ENCODE data around the gene ZSCAN22.
"Not testable (repeated sequence)": the region's sequence is repeated elsewhere in the genome, so short reads cannot be mapped to it uniquely, and the experiment has no call there.

Gene ZSCAN22

GRCh38 chr19:58304748-58305064, 22.1 kb upstream of the ZSCAN22 start:
- H3K36me3 ChIP-seq (ENCODE audit: insufficient read depth, low read length): peaks cover 62% of the 10 kb centered on the region
- peak overlapping the region; percentile 85 for H3K4me3 ChIP-seq (ENCODE audit: low read length)
- no peak overlapping the region for H2AFZ ChIP-seq (ENCODE audit: low read depth, low read length)
- peaks cover 21% of the 10 kb centered on the region for H3K9me3 ChIP-seq (ENCODE audit: low read length)
- no peaks in the 10 kb centered on the region for H3K27me3 ChIP-seq (ENCODE audit: insufficient read depth, low read length)
- H3K4me1 ChIP-seq (ENCODE audit: insufficient read depth, low read length): peaks cover 10% of the 10 kb centered on the region

DNA sequence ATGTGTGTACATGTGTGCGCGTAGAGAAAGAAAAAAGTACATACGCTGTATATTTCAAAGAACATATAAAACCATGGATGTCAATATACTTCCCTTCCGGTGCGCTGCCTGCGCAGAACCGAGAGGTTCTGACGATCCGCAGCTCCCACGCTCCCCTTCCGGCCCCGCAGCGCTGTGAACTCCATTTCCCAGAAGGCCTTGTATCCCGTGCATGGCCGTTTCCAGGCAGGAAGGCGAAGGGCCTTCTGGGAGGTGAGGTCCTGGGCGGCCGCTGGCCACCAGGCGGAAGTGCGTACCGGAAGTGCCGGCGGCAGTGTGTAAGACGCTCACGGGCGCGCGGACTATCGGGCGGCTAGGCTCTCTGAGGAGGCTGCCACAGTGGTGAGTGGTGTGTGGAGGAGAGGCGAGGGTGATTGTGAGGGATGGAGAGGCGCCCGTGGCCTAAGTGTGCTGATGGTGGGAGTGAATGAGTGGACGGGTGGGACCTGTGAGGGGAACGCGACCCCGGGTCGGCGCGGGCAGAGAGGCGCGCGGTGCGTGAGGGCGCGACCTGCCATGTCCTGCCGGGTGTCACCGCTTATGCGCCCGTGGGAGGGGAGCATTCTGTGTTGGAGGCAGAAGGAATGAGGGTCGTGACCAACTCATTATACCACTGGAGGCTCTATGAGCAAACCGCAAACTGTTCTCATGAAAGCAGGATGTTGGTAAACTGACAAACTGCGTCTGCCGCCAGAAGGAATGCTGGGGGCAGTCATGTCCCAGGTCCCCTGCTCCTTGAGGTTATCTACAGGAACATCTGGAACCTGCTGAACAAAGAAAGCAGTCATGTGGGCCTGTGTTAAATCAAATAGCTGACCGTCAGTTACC, 21.5 kb upstream of the ZSCAN22 start, which contains the start of gene ERVK3-1:
ERVK3-1 (plus strand) TSS at position 313 of the 867 bp plus-strand sequence. CDS start 6,792 bp downstream, outside the sequence.
- Histone ChIP-seq H3K4me1 (ENCODE audit: insufficient read depth, low read length) (peaks cover 10% of the 10 kb centered on the region), H3K9me3 (ENCODE audit: low read length) (peaks cover 16% of the 10 kb centered on the region), H2AFZ (ENCODE audit: low read depth, low read length) (peak within 1 kb of the TSS; percentile 58), H3K36me3 (ENCODE audit: insufficient read depth, low read length) (peaks cover 56% of the 10 kb centered on the region), H3K4me3 (ENCODE audit: low read length) (peak within 1 kb of the TSS; percentile 85), H3K27me3 (ENCODE audit: insufficient read depth, low read length) (no peaks in the 10 kb centered on the region)

DNA sequence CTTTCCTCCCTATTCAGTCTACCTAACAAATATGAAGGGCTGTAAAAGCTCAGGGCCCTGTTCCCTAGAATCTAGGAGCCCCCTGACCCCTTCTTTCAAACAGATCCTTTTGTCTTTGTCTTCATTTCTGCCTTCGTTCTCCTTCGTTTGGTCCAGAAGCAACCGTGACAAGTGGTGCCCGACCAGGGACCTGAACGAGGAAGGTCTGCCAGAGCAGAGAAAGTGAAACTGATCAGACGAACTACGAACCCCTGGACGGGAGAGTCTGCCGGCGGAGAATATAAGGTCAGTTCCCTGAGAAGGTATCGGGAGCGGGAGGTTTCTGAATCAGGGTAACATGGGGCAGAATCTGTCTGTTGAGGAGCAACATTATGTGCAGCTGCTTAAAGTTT, 20.9 kb upstream of the ZSCAN22 start:
- Histone ChIP-seq H2AFZ (ENCODE audit: low read depth, low read length) (no peak overlapping the region), H3K27me3 (ENCODE audit: insufficient read depth, low read length) (no peaks in the 10 kb centered on the region), H3K4me3 (ENCODE audit: low read length) (peak overlapping the region; percentile 85), H3K9me3 (ENCODE audit: low read length) (peaks cover 10% of the 10 kb centered on the region), H3K4me1 (ENCODE audit: insufficient read depth, low read length) (peaks cover 10% of the 10 kb centered on the region), H3K36me3 (ENCODE audit: insufficient read depth, low read length) (peaks cover 49% of the 10 kb centered on the region)

DNA sequence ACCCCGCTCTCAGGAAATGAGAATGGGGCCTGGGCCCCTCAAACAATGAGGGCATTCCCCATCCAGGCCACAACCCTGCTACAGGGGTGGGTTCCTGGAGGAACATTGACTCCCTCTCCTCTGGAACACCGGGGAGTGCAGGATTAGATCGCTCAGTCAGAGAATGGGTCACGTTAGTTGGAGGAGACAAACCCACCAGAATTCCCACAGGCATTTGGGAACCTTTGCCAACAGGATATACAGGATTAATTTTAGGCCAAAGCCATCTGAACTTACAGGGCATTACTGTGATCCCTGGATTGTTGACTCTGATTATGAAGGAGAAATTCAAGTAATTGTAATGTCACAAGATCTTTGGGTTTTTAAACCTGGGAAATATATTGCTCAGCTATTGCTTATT, 19.1 kb upstream of the ZSCAN22 start:
- Histone ChIP-seq H3K4me3 (ENCODE audit: low read length) (no peak overlapping the region), H3K4me1 (ENCODE audit: insufficient read depth, low read length) (peaks cover 10% of the 10 kb centered on the region), H3K9me3 (ENCODE audit: low read length) (peaks cover 13% of the 10 kb centered on the region), H3K27me3 (ENCODE audit: insufficient read depth, low read length) (no peaks in the 10 kb centered on the region), H2AFZ (ENCODE audit: low read depth, low read length) (no peak overlapping the region), H3K36me3 (ENCODE audit: insufficient read depth, low read length) (peaks cover 53% of the 10 kb centered on the region)

DNA sequence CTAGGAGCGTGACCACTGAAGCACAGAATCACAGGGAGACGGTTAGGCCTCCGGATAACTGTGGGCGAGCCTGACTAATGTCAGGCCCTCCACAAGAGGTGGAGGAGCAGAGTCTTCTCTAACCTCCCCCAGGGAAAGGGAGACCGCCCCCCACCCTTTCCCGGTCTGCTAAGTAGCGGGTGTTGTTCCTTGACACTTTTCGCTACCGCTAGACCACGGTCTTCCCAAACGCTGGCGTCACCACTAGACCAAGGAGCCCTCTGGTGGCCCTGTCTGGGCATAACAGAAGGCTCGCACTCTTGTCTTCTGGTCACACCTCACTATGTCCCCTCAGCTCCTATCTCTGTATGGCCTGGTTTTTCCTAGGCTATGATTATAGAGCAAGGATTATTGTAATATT, 16.1 kb upstream of the ZSCAN22 start:
- H2AFZ ChIP-seq (ENCODE audit: low read depth, low read length); H3K4me1 ChIP-seq (ENCODE audit: insufficient read depth, low read length); H3K4me3 ChIP-seq (ENCODE audit: low read length); H3K27me3 ChIP-seq (ENCODE audit: insufficient read depth, low read length): not testable (repeated sequence)
- Histone ChIP-seq H3K36me3 (ENCODE audit: insufficient read depth, low read length) (peaks cover 78% of the 10 kb centered on the region), H3K9me3 (ENCODE audit: low read length) (peaks cover 25% of the 10 kb centered on the region)

DNA sequence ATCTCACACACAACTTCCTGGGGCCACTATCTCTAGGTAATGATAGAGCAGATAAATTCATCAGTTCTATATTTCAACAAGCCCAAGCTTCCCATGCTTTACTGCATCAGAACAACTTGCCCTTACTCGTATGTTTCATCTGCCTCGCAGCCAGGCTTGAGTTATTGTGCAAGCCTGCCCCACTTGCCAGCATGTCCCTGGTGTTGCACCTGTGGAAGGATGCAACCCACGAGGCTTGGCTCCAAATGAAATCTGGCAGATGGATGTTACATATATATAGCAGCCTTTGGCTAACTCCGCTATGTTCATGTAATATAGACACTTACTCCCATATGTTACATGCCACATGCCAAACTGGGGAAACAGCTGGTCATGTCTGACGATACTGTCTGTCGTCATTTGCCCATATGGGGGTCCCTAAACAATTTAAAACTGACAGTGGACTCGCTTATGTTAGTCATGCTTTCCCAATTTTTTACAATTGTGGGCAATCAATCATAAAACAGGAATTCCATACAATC, 15.4 kb upstream of the ZSCAN22 start:
- no peaks in the 10 kb centered on the region for H3K27me3 ChIP-seq (ENCODE audit: insufficient read depth, low read length)
- no peak overlapping the region for H3K4me3 ChIP-seq (ENCODE audit: low read length)
- H3K9me3 ChIP-seq (ENCODE audit: low read length): peaks cover 25% of the 10 kb centered on the region
- H2AFZ ChIP-seq (ENCODE audit: low read depth, low read length): no peak overlapping the region
- H3K4me1 ChIP-seq (ENCODE audit: insufficient read depth, low read length): no peaks in the 10 kb centered on the region
- peaks cover 79% of the 10 kb centered on the region for H3K36me3 ChIP-seq (ENCODE audit: insufficient read depth, low read length)

DNA sequence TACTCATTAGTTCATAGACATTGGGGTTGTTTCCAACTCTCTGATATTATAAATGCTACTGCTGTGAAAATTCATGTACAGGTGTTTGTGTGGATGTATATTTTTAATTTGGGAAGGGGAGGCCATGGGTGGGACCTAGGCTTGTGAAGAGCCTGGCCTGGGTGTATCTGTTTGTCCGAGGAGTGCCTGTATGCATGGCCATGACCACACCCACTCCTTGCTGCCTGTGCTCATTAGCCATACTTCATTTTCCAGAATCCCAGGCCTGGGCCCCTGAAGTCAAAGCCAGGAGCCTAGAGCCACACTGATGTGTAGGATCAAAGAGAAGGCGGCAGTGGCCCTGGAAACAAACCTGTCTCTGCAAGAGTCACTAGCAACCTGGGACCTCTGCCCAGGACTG, 11.2 kb upstream of the ZSCAN22 start:
- peaks cover 51% of the 10 kb centered on the region for H3K36me3 ChIP-seq (ENCODE audit: insufficient read depth, low read length)
- H2AFZ ChIP-seq (ENCODE audit: low read depth, low read length): no peak overlapping the region
- H3K27me3 ChIP-seq (ENCODE audit: insufficient read depth, low read length): no peaks in the 10 kb centered on the region
- H3K9me3 ChIP-seq (ENCODE audit: low read length): peaks cover 20% of the 10 kb centered on the region
- H3K4me3 ChIP-seq (ENCODE audit: low read length): no peak overlapping the region
- H3K4me1 ChIP-seq (ENCODE audit: insufficient read depth, low read length): no peaks in the 10 kb centered on the region

DNA sequence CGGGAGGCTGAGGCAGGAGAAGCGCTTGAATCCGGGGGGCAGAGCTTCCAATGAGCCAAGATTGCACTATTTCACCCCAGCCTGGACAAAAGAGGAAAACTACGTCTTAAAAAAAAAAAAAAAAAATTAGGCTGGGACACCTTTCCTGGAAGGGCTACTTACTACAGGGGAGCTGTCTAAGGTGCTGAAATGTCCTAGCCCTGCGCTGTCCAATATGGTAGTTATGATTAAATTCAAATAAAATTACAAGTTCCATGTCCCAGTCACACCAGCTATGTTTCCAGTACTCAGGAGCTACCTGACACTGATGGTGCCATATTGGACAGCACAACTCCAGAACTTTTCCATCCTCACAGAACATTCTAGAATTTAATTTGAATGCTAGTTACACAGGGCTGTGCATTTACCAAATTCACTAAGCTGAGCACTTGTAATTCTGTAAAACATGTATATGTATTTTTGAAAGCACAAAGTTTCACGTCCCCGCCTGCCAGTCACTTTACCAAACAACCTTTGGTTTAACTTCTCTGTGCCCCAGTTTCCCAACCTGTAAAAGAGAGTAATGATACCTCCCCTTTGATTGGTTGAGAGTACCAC, 9.2 kb upstream of the ZSCAN22 start:
- peaks cover 39% of the 10 kb centered on the region for H3K36me3 ChIP-seq (ENCODE audit: insufficient read depth, low read length)
- no peak overlapping the region for H3K4me3 ChIP-seq (ENCODE audit: low read length)
- H2AFZ ChIP-seq (ENCODE audit: low read depth, low read length): no peak overlapping the region
- no peaks in the 10 kb centered on the region for H3K27me3 ChIP-seq (ENCODE audit: insufficient read depth, low read length)
- H3K9me3 ChIP-seq (ENCODE audit: low read length): peaks cover 12% of the 10 kb centered on the region
- no peaks in the 10 kb centered on the region for H3K4me1 ChIP-seq (ENCODE audit: insufficient read depth, low read length)

GRCh38 chr19:58318297-58318696, 8.5 kb upstream of the ZSCAN22 start:
- H3K27me3 ChIP-seq (ENCODE audit: insufficient read depth, low read length): no peaks in the 10 kb centered on the region
- no peak overlapping the region for H3K4me3 ChIP-seq (ENCODE audit: low read length)
- no peaks in the 10 kb centered on the region for H3K4me1 ChIP-seq (ENCODE audit: insufficient read depth, low read length)
- H3K9me3 ChIP-seq (ENCODE audit: low read length): peaks cover 9% of the 10 kb centered on the region
- H3K36me3 ChIP-seq (ENCODE audit: insufficient read depth, low read length): peaks cover 32% of the 10 kb centered on the region
- no peak overlapping the region for H2AFZ ChIP-seq (ENCODE audit: low read depth, low read length)

- H3K36me3 ChIP-seq (ENCODE audit: insufficient read depth, low read length): peaks cover 24% of the 10 kb centered on the region
- H2AFZ ChIP-seq (ENCODE audit: low read depth, low read length): no peak overlapping the region
- no peaks in the 10 kb centered on the region for H3K4me1 ChIP-seq (ENCODE audit: insufficient read depth, low read length)
- H3K9me3 ChIP-seq (ENCODE audit: low read length): peaks cover 9% of the 10 kb centered on the region
- H3K27me3 ChIP-seq (ENCODE audit: insufficient read depth, low read length): no peaks in the 10 kb centered on the region
- H3K4me3 ChIP-seq (ENCODE audit: low read length): no peak overlapping the region
Observed at GRCh38 chr19:58319241-58319640, 7.6 kb upstream of the ZSCAN22 start.

DNA sequence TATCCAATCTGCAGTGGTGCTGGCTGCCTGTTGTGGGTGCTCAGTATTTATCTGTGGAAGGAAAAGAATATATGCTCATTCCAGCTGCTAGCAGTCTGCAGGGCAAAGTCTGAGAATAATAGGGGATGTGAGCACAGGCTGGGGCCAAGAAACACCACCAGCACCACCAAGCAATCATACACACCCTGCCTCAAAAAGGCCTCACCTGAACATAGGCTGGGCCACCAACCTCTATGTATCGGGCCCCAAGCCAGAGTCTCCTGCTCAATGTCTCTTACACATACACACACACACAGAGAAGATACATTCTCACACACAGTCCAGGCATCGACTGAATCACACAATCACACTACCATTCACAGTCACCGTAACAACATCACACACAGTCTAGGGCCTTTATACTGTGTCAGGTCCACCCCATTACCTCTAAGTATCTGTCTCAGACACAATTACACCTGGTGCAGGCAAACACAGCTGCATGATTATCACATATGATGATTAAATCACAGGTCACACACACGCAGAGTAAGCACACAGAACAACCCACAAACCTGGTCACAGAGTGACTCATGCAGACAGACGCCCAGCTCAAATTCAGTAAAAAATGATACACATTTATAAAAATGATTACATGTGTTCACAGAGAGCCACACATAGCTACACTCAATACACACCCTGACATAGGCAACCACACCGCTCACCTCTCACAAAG, 1.3 kb upstream of the ZSCAN22 start:
- H2AFZ ChIP-seq (ENCODE audit: low read depth, low read length): no peak overlapping the region
- H3K4me1 ChIP-seq (ENCODE audit: insufficient read depth, low read length): peaks cover 13% of the 10 kb centered on the region
- no peaks in the 10 kb centered on the region for H3K9me3 ChIP-seq (ENCODE audit: low read length)
- no peaks in the 10 kb centered on the region for H3K27me3 ChIP-seq (ENCODE audit: insufficient read depth, low read length)
- H3K4me3 ChIP-seq (ENCODE audit: low read length): peak overlapping the region; percentile 55
- peaks cover 4% of the 10 kb centered on the region for H3K36me3 ChIP-seq (ENCODE audit: insufficient read depth, low read length)

DNA sequence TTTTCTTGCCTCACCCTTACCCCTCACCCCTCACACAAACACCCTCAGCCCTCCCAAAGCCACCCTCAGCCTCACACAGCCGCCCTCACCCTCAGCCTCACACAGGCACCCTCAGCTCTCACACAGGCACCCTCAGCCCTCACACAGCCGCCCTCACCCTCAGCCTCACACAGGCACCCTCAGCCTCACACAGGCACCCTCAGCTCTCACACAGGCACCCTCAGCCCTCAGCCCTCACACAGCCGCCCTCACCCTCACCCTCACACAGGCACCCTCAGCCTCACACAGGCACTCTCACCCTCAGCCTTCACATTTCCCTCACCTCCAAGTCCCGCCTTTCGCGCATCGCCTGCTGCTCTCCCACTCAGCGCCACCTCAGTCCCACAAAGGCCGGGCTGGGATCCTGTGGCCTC, 287 bp upstream of the ZSCAN22 start:
- peaks cover 13% of the 10 kb centered on the region for H3K4me1 ChIP-seq (ENCODE audit: insufficient read depth, low read length)

GRCh38 chr19:58328999-58329398, 2.2 kb downstream of the ZSCAN22 start:
- no peaks in the 10 kb centered on the region for H3K36me3 ChIP-seq (ENCODE audit: insufficient read depth, low read length)
- H3K4me1 ChIP-seq (ENCODE audit: insufficient read depth, low read length): peaks cover 13% of the 10 kb centered on the region
- no peaks in the 10 kb centered on the region for H3K9me3 ChIP-seq (ENCODE audit: low read length)
- no peaks in the 10 kb centered on the region for H3K27me3 ChIP-seq (ENCODE audit: insufficient read depth, low read length)
- no peak overlapping the region for H3K4me3 ChIP-seq (ENCODE audit: low read length)
- no peak overlapping the region for H2AFZ ChIP-seq (ENCODE audit: low read depth, low read length)

More for the DNA sequence above, 287 bp upstream of the ZSCAN22 start:
- peaks cover 4% of the 10 kb centered on the region for H3K36me3 ChIP-seq (ENCODE audit: insufficient read depth, low read length)
- H3K27me3 ChIP-seq (ENCODE audit: insufficient read depth, low read length): no peaks in the 10 kb centered on the region
- H3K4me3 ChIP-seq (ENCODE audit: low read length): peak overlapping the region; percentile 55
- H2AFZ ChIP-seq (ENCODE audit: low read depth, low read length): peak overlapping the region; percentile 33
- no peaks in the 10 kb centered on the region for H3K9me3 ChIP-seq (ENCODE audit: low read length)
